MV-4-11 (cell line): Measurements from ENCODE around the gene CHCHD10.

Experiments used
- DNase-seq: peaks from one replicate; lab custom pipeline; 2025; lab: John Stamatoyannopoulos, UW

The CHCHD10 gene

GRCh38 chr22:23772649-23773473, 5.1 kb upstream of the CHCHD10 start, which contains the start of gene MMP11:
Gene MMP11 (plus strand): TSS chr22:23772849. CDS start chr22:23772871, 22 bp downstream.
- no peak for DNase-seq

GRCh38 chr22:23772315-23772648, 4.5 kb upstream of the CHCHD10 start:
- DNase-seq, result no peak

DNA sequence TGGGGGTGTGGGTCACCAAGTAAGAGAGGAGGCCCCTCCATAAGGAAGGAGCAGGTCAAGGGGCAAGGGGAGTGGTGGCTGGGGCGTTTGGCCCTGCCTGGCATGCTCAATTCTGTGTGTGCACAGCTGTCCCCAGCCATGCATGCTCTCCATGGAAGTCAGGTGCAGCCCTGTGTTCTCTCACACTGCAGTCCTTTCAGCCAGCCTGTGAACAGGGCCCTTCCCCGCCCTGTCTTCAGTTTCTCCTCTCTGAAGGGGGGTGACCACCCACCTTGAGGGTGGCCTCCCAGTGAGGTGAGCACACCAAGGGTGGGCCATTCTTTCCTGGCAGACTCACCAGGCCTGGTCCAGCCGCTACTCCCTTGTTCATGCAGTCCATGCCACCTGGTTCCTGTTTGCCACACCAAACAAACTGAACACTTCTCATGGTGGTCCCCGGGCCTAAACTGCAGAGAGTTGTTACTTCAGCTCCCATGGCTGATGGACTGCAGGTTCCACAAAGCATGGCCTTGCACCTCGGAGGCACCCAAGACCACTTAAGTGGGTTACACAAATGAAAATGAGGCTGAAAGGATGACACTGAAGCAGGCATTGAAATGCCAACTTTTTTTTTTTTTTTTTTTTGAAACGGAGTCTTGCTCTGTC, 1.7 kb upstream of the CHCHD10 start:
- no peak for DNase-seq

DNA sequence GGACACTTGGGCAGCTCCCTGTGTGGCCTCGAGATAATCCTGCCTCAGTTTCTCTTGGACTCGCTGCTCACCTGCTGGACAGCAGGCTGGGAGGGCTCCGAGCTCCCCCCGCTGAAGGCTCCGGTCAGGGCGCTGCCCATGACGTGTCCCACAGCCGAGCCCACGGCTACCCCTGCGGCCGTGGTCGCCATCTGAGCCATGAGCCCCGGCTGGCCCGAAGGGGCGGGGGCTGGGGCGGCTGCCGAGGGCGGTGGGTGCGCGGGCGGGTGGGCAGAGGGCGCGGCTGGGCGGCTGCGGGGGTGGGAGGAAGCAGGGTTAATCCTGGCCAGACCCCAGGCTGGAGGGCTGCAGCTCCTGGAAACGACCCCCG, 484 bp downstream of the CHCHD10 start:
- no peak for DNase-seq

GRCh38 chr22:23764899-23765881, 2.6 kb downstream of the CHCHD10 start:
- DNase-seq, result no peak

DNA sequence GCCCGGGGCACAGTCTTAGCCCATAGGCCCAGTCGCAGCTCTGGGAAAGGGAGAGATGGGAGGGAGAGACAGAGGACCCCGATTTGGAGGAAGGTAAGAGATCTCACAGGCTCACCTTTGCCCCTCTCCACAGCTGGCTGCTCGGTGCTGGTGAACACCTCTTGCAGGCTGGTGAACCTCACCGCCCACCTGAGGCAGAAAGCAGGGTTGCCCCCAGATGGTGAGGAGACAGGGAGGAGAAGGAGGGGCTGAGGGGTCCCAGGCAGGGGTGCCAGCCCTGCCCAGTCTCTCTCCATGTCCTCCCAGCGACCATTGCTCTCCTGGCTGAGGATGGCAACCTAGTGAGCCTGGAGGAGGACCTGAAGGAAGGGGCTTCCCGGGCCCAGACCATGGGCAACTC, 3.8 kb downstream of the CHCHD10 start:
- no peak for DNase-seq

GRCh38 chr22:23763579-23763945, 4.2 kb downstream of the CHCHD10 start:
- no peak for DNase-seq

DNA sequence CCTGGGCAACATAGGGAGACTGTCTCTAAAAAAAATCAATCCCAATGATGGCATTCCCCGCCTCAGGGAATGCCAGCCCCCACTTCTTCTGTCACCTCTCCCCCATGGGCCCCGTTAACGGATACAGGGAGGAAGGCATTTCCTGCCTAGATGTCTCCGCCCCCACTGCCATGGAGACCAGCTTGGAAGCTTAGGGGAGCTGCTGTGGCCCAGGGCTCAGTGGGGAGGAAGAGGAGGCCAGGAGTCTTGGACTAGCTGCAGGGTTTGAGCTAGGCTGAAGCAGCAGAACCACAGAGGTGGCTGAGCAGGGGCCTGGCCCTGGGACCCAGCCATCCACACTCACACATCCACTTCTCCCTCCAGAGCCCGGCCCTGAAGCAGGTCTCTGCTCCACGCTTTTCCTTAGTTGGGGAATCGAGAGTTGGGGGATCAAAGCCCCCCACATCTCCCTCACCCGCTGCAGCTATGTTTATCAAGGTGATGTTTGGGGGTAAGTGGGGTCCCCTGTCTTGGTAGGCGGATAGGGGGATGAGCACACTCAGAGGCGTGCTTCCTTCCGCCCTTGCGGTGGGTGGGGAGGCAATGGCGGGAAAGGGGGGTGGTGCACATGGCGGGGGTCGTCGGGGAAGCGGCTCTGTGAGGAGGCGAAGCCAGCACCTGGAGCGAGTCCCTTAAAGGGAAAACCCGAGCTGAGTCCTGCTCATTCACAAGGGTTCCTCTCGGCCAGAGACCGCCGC, 4.8 kb downstream of the CHCHD10 start, which contains the start of gene C22orf15:
C22orf15 (plus strand) TSS at position 149 of the 737 bp plus-strand sequence; CDS start at position 466, 317 bp downstream.
- no peak for DNase-seq

GRCh38 chr22:23760056-23760455, 7.7 kb downstream of the CHCHD10 start:
- DNase-seq, result no peak

GRCh38 chr22:23759566-23759965, 8.2 kb downstream of the CHCHD10 start:
- DNase-seq, result no peak

- DNase-seq, result peak; percentile 19
Measured at GRCh38 chr22:23756891-23757290, 10.9 kb downstream of the CHCHD10 start.

GRCh38 chr22:23755711-23756110, 12.1 kb downstream of the CHCHD10 start:
- DNase-seq, result no peak

GRCh38 chr22:23754980-23755636, 12.7 kb downstream of the CHCHD10 start:
- DNase-seq, result no peak

DNA sequence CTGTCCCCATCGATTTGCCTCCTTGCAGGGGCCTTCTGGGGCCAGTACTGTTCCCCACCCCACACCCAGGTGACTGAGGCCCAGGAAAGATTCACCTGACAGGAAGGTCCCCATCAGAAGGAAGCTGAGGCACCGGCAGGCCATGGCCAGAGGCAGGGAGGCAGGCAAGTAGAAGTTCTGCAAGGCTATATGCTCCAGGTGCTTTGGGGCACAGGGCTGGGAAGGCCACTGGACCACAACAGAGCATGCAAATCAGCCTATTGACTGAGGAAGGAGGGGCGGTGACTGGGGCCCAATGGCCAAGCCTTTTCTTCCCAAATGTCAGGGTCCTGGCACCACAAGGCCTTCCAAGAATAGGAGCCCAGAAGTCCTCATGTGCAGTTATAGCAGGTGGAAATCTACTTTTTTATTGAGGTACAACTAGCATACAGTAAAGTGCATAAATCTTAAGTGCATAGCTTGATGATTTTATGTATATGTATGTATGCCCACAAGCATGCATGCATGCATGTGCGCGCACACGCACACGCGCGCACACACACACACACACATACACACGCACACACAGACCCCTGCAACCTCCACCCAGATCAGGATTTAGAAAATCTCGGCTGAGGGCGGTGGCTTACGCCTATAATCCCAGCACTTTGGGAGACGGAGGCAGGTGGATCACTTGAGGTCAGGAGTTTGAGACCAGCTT, 13.4 kb downstream of the CHCHD10 start, which contains the start of gene VPREB3:
VPREB3 (minus strand) TSS at position 206 of the 700 bp plus-strand sequence; CDS start at position 144, 62 bp downstream.
- DNase-seq, result no peak

DNA sequence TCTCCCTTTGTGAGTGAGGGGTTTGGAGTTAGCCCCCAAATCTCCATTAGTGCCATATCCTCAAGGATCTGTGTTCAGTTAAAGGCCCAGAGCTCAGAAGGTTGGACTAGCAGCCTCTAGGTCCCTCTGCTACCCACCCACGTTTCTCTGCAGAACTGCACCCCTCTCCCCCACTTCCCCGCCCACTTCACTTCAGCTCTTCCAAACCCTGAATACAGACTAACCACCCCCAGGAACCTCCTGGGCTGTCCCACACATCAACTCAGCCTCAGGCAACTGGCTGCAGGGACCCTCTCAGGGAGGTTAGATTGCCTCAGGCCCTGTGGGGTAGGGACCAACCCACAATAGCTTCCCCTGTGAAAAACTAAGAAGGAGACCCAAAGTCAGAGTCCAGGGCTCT, 14.4 kb downstream of the CHCHD10 start:
- DNase-seq, result no peak

GRCh38 chr22:23752750-23753149, 15.0 kb downstream of the CHCHD10 start:
- DNase-seq, result no peak

- DNase-seq, result peak; percentile 43
Measured at GRCh38 chr22:23752090-23752691, 15.6 kb downstream of the CHCHD10 start.

GRCh38 chr22:23751441-23751996, 16.3 kb downstream of the CHCHD10 start:
- DNase-seq, result no peak

DNA sequence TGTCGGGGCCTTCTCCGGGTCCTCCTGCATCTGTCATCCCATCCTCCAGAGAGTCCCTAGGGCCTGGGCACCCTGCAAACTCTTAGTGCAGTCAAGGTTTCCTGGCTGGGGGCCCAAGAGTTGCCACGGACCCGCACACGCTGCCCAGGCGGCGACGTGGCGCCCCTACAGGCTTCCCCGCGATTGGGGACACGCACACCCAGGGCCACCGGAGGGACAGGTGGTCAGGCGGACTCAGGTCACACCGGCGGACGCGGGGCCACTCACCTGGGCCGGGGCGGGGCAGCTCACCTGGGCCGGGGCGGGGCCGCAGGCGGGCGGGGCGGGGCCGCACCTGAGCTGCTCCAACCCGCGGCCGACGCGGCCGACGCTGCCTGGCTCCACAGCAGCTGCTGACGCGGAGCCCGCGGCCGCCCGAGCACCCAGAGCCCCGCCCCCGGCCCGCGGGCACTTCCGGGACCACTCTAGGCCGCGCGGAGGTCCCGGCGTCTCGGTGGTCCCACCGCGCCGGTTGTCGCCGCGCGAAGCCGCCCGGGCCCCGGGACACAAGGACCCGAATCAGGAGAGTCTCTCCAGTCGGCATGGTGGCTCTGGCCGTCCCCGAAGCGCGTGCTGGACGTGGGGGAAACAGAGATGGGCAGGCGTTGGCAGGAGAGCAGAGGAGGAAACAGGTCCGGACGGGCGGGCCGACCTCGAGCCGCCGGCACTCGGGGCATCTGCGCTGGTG, 16.9 kb downstream of the CHCHD10 start, which contains the start of gene ZNF70:
ZNF70 (minus strand) TSS at position 399 of the 727 bp plus-strand sequence. CDS start 5,972 bp downstream, outside the sequence.
- DNase-seq, result peak; percentile 69
